Occipital lobe (tissue), 2 donors: ENCODE results near the gene STMN1. TPM values are rescaled to one million over a fixed set of nuclear protein-coding genes. Genes with fewer than 3 reads are reported as not detected.

ENCODE experiments used
- DNase-seq: peaks from one replicate; lab custom pipeline; 2025; lab: John Stamatoyannopoulos, UW
- total RNA-seq: library from RNA; depleted of rRNA; stranded (reverse); fragments of >200 nt; gene quantifications from one replicate; pipeline ENCODE4 v1.2.3, GENCODE V29; 2014

STMN1 gene
- total RNA-seq, 1 donor from 2014 or later = 706 TPM

GRCh38 chr1:25922056-25922970, 16.1 kb upstream of the STMN1 start:
- DNase-seq = peak; percentile 64

- no peak for DNase-seq
Measured at GRCh38 chr1:25918615-25919014, 12.4 kb upstream of the STMN1 start.

GRCh38 chr1:25917996-25918395, 11.8 kb upstream of the STMN1 start:
- DNase-seq = no peak

GRCh38 chr1:25916460-25916859, 10.2 kb upstream of the STMN1 start:
- no peak for DNase-seq

- DNase-seq = no peak
Measured at GRCh38 chr1:25914074-25914995, 8.1 kb upstream of the STMN1 start.

GRCh38 chr1:25913206-25913605, 7.0 kb upstream of the STMN1 start:
- DNase-seq = no peak

GRCh38 chr1:25912076-25912831, 6.0 kb upstream of the STMN1 start:
- DNase-seq = no peak

- no peak for DNase-seq
Measured at GRCh38 chr1:25911162-25911561, 4.9 kb upstream of the STMN1 start.

GRCh38 chr1:25909040-25909439, 2.8 kb upstream of the STMN1 start:
- peak; percentile 52 for DNase-seq

GRCh38 chr1:25908161-25908560, 1.9 kb upstream of the STMN1 start:
- no peak for DNase-seq

- no peak for DNase-seq
Measured at GRCh38 chr1:25907601-25908000, 1.4 kb upstream of the STMN1 start.

- DNase-seq = no peak
Measured at GRCh38 chr1:25906644-25907300, 553 bp upstream of the STMN1 start.

- peak; percentile 92 for DNase-seq
Measured at GRCh38 chr1:25904943-25905679, 1.1 kb downstream of the STMN1 start.

GRCh38 chr1:25903986-25904385, 2.2 kb downstream of the STMN1 start:
- DNase-seq = no peak

GRCh38 chr1:25902462-25902861, 3.8 kb downstream of the STMN1 start:
- no peak for DNase-seq

GRCh38 chr1:25900219-25900618, 6.0 kb downstream of the STMN1 start:
- DNase-seq = peak; percentile 32

GRCh38 chr1:25899792-25900191, 6.4 kb downstream of the STMN1 start:
- no peak for DNase-seq

- no peak for DNase-seq
Measured at GRCh38 chr1:25898223-25899015, 7.8 kb downstream of the STMN1 start.

GRCh38 chr1:25897754-25898153, 8.5 kb downstream of the STMN1 start:
- no peak for DNase-seq
